Stimulated activated naive CD4-positive, alpha-beta T cell (primary cell): ENCODE results near the gene NOL12.
A peak's percentile ranks its signal among the peaks of the same experiment; 100 is the strongest.
"Not testable (repeated sequence)": the region's sequence is repeated elsewhere in the genome, so short reads cannot be mapped to it uniquely, and the experiment has no call there.

Experiments used
- DNase-seq, 6 experiments: peaks; one replicate each; lab custom pipeline; 2025; lab: John Stamatoyannopoulos, UW

The NOL12 gene

DNA sequence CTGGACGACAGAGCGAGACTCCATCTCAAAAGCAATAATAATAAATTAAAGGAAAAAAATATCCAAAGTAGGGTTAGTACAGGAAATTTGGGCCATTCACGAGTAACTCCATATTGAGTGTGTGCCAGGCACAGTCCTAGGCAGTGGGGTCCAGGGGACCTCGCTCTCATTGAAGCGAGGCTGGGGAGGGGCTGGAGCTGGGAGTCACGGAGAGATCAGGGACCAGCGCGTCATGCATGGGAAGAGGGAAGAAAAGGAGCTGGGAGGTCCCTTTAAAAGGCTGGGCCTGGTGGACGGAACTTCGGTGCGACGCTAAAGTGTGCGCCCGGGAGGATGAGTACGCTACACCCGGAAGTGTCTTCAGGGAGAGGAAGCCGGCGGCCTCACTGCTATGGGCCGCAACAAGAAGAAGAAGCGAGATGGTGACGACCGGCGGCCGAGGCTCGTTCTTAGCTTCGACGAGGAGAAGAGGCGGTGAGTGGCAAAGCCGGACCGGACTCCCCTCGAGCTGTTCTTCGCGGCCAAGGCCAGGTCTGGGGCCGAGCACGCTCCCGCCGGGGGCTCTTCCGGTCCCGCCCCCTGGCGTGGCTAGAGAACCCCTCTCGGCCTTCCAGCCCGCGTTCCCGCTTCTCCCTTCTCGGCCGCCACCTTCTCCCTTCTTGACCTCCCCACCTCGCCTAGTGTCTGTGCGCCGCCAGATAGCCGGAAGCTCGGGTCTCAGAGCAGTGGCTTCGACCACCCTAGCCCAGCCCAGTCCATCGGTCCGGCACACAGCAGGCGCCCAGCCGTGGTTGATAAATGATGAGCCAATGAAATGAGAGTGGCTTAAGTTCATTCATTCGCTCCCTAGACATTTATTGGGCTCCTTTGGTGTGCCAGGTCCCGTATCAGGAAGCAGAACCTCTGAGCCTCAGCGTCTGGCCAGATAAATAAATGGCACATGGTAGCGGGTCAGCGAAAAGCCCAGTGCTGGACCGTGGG lies at the start of gene NOL12:
TSS of gene NOL12 (plus strand) at position 342 of the 981 bp plus-strand sequence. CDS start at position 392, 50 bp downstream.
- DNase-seq: peak; percentile 51 to 84 (median 64)

DNA sequence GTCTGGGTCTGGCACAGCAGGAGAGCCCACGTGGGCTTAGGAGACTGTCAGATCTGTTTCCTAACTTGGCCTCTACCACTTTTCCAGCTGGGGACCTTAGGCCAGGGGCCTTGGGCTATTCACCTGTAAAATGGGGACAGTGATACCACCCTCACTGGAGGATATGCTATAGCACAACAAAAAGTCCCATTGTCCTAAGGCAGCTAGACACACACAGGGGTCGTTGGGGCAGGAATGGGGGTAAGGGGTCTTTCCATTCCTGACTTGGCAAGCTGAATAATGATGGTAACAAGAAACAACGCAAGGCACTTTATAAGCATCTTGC lies 49.2 kb upstream of the NOL12 start:
- no peak for DNase-seq

DNA sequence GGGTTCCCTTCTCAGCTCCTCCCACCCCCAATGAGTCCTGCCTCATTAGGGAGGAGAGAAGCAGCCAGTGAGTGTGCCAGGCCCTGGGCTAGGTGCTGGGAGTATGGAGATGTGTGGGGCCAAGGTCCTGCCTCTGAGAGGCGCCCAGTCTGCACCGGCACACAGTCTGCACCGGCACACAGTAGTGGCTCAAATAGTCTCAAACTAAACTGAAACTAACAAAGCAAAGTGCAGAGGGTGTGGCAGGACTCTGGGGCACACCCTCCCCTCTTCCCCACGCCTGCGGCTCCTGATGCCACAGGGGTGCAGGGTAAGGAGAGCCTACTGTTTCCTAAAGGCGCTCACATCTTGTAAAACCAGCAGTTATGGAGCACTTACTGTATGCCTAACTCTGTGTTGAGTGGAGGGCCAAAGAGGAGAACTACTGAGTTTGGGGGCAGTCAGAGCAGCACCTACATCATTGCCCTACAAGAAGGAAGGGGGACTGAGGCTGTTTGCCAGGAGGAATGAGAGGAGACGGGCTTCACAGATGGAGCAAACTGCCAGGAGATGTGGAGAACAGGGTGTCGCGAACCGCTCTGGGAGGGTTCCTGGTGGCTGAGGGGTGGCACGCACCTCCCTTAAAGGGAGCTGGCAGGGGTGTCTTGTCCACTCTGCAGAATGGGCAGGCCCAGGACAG lies 47.6 kb upstream of the NOL12 start:
- DNase-seq: peak in 4 of 6 experiments; percentile 26 to 42 (median 34)

DNA sequence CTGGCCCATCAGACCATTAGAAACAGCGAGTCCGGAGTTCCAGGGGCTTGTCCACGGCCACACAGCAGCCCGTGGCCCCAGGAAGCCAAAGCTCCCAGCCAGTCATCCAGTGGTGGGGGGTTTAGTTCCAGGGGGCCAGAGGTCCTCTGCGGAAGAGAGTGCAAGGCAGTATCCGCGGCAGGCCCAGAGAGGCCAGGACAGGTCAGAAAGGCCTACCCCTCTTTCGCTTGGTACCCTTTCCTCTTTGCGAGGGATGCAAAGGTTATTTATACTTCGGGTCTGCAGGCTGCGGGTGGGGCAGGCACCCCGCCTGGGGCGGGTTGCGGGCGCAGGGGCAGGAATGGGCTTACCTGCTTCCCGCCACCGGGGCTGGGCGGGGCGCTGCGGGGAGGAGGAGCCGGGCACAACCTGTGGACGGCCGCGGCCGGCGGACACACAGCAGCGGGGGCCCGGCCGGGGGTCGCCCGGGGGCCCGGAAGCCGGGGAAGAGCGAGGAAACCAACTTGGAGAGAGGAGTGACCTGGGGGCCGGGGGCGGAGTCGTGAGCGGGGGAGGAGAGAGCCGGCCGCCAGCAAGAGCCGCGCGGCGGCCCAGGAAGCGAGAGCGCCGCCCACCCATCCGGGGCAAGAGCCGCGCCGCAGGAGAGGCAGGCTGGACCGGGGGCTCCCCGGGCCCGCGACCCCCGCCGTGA lies 46.9 kb upstream of the NOL12 start, which contains the start of gene SH3BP1:
TSS of gene SH3BP1 (plus strand) at position 600 of the 691 bp plus-strand sequence. CDS start 119 bp downstream, outside the sequence.
- DNase-seq: peak; percentile 24 to 54 (median 39)

- DNase-seq: peak in 5 of 6 experiments; percentile 8 to 32 (median 28)
These were observed 46.2 kb upstream of the NOL12 start for GRCh38 chr22:37639771-37640590.

DNA sequence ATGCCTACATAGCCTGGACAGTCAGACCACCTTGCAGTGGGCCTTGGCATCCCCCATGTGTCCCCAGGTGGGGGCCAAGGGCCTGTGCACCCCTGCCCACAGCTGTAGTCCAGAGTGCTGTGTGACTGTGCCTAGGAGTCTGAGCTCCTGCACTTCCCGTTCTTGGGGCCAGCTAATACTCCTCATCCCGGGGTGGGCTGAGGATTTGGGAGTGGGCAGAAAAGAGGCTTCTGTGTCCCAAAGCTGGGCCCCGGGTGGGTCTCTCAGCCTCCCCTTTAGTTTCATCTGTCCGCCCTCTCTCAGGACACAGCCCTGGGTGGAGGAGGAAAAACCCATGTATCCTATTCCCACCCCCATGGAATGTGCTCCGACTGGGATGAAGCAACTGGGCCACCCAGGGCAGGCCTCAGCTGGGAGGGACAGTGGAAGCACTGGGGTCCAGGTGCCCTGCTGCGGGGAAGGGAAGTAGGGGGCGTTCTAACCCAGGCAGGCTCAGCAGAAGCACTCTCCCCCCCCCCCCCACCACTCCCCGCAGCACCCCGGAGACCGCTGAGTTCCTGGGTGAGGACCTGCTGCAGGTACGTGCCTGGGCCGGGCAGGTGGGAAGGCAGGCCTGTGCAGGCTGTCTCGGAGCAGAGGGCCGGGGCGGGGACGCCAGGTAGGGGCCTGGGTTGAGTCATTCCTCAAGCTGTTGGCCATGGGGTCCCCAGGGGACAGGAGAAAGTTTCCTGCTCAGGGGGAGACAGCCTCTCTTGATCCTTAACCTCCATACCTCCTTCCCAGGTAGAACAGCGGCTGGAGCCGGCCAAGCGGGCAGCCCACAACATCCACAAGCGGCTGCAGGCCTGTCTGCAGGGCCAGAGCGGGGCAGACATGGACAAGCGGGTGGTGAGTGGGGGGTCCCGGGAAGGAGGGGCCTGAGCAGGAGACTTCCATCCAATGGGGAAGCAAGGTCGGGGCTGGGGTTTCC lies 45.3 kb upstream of the NOL12 start:
- peak; percentile 13 to 47 (median 41) for DNase-seq

GRCh38 chr22:37641561-37641949 lies 44.6 kb upstream of the NOL12 start:
- DNase-seq: no peak

- peak; percentile 49 to 88 (median 80) for DNase-seq
These were observed 42.8 kb upstream of the NOL12 start for GRCh38 chr22:37643225-37643847.

- no peak for DNase-seq
These were observed 38.8 kb upstream of the NOL12 start for GRCh38 chr22:37647317-37647716.

DNA sequence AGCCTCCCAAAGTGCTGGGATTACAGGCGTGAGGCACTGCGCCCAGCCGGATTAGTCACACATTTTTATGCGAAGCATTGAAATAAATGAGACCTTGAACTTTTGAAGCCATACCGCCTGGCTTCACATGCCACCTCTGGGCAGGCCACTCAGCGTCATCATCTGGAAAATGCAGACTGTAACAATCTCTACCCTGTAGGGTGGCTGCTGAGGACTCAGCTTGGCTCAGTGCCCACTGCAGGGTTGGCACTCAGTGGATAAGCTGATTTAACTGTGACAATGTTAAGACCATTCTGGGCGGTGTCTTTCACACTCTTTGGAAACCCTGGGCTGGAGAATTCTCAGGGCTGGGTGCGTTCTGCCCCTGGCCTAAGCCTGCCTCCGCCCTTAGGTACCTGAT lies 38.2 kb upstream of the NOL12 start:
- no peak for DNase-seq

DNA sequence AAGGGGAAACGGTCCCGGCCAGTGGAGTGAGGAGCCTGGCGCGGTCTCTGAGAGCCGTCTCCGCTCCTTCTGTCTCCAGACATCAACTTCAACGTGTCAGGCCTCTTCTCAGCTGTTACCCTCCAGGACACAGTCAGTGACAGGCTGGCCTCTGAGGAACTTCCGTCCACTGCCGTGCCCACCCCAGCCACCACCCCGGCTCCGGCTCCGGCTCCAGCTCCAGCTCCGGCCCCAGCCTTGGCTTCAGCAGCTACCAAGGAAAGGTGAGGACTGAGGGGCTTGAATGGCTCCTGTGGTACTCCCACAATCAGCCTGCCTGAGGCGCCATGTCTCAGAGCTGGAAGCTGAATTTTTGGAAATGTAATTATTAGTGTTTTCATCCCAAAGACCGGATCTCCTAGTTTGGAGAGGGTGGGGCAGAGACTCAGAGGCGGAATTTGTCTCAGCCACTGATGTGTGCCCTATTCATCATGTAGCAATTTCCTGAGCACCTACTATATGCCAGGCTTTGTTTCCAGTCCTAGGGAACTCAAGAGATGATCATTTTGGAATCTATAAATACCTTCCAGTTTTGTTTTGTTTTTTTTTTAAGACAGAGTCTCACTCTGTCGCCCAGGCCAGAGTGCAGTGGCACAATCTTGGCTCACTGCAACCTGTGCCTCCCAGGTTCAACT lies 35.5 kb upstream of the NOL12 start:
- no peak for DNase-seq

- no peak for DNase-seq
These were observed 31.4 kb upstream of the NOL12 start for GRCh38 chr22:37654563-37655251.

DNA sequence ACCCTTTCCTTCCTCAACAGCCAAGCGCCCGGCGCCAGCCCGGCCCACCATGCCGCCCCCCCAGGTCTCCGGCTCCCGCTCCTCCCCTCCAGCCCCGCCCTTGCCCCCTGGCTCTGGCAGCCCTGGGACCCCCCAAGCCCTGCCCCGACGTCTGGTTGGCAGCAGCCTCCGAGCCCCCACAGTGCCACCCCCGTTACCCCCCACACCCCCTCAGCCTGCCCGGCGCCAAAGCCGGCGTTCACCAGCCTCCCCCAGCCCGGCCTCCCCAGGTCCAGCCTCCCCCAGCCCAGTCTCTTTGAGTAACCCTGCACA lies 30.9 kb upstream of the NOL12 start:
- DNase-seq: no peak

DNA sequence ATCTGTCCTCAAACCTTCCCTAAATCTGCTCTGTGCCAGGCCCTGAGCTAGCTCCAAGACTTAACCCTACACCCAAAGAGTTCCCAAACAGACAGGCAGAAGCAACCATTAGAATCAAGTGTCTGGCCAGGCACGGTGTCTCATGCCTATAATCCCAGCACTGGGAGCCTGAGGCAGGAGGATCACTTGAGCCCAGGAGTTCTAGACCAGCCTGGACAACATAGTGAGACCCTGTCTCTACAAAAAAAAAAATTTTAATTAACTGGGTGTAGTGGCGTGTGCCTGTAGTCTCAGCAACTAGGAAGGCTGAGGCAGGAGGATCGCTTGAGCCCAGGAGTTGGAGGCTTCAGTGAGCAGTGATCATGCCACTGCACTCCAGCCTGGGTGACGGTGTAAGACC lies 29.6 kb upstream of the NOL12 start:
- not testable (repeated sequence) for DNase-seq

DNA sequence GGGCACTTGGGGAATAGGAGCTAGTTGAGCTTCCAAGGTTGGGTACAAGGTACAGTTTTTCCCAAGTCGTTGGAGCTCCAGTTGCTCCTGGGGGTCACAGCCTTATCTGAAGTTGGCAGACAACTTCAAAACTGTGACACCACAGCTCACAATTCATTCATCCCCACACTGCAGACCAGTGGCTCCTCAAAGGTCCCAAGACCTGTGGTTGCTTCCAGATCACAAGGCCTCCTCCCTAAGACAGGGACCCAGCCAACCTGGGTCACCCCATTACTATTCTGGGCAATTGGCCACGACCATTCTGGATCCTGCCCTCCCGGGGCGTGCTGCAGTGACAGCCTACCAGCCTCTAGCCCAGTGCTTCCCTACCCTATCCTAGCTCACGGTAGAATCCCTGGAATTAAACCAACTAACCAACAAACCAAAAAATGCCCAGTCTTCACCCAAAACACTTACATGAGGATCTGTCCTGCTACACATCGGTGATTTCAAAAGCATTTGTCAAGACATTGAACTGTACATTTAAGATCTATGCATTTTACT lies 28.5 kb upstream of the NOL12 start:
- DNase-seq: no peak

GRCh38 chr22:37658133-37659065 lies 27.7 kb upstream of the NOL12 start, which contains the start of gene PDXP:
PDXP (plus strand) TSS chr22:37658723; CDS start chr22:37658783, 60 bp downstream.
- DNase-seq: peak; percentile 95 to 98 (median 98)
